CD1c-positive myeloid dendritic cell (primary cell): Measurements from ENCODE around the gene SLC6A1.
A peak's percentile ranks its signal among the peaks of the same experiment; 100 is the strongest.
"Not testable (repeated sequence)": the region's sequence is repeated elsewhere in the genome, so short reads cannot be mapped to it uniquely, and the experiment has no call there.

Experiments
- DNase-seq: peaks from one replicate; pipeline ENCODE4 v3.0.0-alpha.2; 2016; ENCODE audit errors: extremely low spot score

SLC6A1 gene

GRCh38 chr3:11059799-11060115 is 67.2 kb downstream of the SLC6A1 start:
- DNase-seq, result no peak

- peak; percentile 62 for DNase-seq
These were observed 68.1 kb downstream of the SLC6A1 start for GRCh38 chr3:11060500-11061251.

DNA sequence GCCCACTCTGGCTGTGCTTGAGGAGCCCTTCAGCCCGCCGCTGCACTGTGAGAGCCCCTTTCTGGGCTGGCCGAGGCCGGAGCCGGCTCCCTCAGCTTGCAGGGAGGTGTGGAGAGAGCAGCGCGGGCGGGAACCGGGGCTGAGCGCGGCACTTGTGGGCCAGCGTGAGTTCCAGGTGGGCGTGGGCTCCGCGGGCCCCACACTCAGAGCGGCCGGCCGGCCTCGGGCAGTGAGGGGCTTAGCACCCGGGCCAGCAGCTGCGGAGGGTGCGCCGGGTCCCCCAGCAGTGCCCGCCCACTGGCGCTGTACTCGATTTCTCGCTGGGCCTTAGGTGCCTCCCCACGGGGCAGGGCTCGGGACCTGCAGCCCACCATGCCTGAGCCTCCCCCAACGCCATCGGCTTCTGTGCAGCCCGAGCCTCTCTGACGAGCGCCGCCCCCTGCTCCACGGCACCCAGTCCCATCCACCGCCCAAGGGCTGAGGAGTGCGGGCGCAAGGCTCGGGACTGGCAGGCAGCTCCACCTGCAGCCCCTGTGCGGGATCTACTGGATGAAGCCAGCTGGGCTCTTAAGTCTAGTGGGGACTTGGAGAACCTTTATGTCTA is 68.8 kb downstream of the SLC6A1 start:
- DNase-seq, result not testable (repeated sequence)

DNA sequence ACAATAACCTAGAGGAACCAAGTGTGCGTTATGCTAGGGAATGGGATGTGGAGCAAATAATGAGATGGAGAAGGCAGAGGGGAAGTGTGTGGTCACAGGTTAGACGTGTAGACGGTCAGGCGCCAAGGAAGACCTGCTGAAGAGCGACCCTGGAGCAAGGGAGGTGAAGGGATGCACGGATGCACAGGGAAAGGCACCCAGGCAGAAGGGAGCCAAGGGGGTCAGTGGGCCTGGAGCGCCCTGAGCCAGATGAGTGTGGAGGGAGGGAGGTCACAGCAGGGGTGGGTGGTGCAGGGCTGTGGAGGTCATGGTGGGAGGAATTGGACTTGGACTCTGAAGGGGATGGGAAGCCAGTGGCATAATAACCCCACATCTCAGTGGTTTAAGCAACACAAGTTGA is 70.2 kb downstream of the SLC6A1 start:
- no peak for DNase-seq

DNA sequence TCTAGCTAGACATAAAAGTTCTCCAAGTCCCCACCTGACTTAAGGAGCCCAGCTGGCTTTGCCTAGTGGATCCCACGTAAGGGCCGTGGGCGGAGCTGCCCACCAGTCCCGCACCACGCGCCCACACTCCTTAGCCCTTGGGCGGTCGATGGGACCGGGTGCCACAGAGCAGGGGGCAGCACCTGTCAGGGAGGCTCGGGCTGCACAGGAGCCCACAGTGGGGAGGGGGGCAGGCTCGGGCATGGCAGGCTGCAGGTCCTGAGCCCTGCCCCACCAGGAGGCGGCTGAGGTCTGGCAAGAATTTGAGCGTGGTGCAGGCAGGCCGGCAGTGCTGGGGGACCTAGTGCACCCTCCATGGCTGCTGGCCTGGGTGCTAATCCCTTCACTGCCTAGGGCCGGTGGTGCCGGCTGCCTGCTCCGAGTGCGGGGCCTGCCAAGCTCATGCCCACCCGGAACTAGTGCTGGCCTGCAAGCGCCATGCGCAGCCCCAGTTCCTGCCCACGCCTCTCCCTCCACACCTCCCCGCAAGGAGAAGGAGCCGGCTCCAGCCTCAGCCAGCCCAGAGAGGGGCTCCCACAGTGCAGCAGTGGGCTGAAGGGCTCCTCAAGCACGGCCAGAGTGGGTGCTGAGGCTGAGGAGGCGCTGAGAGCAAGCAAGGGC is 78.7 kb downstream of the SLC6A1 start:
- no peak for DNase-seq

- peak; percentile 54 for DNase-seq
These were observed 80.1 kb downstream of the SLC6A1 start for GRCh38 chr3:11072631-11073030.

DNA sequence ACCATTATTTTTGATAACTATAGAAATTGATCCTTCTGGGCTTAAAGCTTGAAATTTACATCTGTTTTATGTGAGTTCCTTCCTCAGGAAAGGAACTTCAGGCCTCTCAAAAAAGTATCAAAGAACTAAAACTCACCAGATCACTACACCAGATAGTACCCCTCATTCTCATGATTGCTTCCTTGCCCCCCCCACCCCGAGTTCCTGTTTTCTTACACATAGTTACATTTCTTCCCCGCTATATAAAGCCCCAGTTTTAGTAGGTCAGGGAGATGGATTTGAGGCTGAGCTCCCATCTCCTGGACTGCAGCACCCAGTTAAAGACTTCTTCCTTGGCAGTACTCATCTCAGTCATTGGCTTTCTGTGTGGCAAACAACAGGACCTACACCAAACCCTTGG is 81.5 kb downstream of the SLC6A1 start:
- peak; percentile 41 for DNase-seq

DNA sequence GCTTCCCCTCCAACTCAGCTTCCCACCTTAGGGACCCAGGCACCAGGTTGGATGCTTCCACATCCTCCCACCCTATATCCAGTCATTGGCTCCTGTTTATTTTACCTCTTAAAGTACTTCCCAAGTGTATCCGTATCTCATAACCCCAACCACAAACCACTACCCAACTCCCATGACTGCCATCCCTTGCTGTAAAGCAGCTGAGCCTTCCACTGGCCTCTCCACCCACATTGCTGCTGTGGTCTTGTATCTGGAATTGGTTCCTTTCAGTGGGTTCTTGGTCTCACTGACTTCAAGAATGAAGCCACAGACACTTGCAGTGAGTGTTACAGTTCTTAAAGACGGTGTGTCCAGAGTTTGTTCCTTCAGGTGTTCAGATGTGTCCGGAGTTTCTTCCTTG is 81.9 kb downstream of the SLC6A1 start:
- DNase-seq, result peak; percentile 56

- not testable (repeated sequence) for DNase-seq
These were observed 82.6 kb downstream of the SLC6A1 start for GRCh38 chr3:11075122-11075521.

DNA sequence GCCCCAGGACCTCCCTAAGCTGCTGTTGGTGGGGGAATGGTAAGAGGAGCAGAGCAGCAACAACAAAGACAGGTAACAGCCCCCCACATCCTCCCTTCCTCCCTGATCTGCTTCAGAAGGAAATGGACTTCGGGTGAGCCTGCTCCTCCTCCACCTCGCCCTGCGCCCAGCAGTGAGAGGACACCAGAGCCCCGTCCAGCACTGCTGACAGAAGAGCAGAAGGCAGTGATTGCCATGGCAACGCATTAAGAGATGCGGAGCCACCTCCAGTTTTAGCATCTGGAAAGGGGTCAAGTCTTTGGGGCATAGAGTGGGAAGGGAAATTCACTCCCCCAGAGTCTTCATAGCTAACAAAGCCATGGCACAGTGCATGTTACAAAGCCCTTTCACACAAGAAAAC is 84.2 kb downstream of the SLC6A1 start:
- DNase-seq, result peak; percentile 17

GRCh38 chr3:11077466-11077865 is 84.9 kb downstream of the SLC6A1 start:
- DNase-seq, result peak; percentile 89

DNA sequence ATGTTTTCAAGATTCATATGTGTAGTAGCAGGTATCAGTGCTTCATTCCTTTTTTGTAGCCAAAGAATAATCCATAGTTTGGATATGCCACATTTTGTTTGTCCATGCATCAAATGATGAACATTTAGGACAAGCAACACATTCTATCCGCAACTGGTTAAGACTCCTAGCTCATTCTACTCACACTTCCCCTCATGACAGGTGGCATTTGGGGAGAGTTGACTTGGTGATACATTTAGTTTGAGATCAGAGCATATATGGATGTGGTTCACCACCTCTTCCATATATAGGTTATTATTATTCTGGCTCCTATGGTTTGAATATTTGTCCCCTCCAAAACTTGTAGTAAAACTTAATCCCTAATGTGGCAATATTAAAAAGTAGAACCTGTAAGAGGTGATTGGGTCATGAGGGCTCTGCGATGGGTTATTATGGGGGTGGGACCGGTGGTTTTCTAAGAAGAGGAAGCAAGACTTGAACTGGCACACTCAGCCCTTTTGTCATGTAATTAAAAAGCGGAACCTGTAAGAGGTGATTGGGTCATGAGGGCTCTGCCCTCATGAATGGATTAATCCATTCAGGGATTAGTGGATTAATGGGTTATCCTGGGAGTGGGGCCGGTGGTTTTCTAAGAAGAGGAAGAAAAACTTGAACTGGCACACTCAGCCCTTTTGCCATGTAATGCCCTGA is 86.4 kb downstream of the SLC6A1 start:
- DNase-seq, result peak; percentile 87

- DNase-seq, result no peak
These were observed 87.9 kb downstream of the SLC6A1 start for GRCh38 chr3:11080492-11080891.

DNA sequence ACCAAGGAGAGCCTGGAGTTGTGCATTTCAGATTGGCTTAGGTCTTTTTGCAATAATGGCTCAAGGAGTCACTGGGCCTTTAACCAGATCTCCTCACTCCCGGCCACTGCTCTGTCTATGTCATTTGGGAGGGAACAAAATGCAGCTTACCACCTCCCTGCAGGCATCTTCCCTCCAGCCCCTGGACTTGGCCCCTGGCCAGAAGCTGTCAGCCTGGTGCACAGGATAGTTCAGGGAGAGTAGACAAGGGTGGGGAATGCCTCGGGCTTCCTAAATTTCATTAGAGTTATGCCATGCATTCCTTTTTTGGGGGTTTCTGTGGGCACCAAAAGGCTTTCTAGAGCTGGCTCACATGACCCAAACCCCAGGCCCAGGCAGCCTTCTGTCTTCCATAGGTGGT is 91.5 kb downstream of the SLC6A1 start:
- no peak for DNase-seq

GRCh38 chr3:11084677-11085076 is 92.1 kb downstream of the SLC6A1 start:
- DNase-seq, result no peak

DNA sequence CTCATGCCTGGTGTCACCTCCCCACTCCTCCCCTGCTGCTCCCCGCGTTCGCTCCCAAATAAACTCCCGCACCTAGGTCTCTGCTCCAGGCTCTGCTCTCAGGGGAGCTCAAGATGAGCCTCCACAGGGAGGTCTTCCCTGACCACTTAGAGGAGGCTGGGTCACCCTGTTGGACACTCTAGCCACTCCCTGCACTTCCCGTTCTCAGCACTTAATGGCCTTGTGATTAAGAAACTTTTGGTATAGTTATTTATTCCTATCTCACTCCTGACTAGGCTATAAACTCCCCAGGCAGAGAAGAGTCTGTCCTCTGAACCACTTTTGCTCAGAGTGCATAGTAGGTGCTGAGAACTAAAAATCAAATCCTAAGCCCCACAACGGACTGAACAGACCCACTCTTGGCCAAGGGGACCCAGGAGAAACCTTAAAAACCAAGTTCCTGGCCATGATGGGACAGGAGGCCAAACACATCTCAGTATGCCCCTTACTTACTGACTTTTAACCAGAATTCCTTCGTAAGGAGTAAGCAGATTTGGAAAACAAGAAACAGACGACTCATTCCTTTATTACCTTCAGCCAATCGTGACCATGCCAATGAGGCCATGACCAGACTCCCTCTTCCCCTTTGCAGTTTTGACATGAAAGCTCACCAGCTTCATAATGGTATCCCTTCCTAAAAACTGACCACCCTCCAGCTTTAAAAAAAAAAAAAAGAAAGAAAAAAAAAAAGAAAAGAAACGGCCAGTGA is 92.7 kb downstream of the SLC6A1 start:
- peak; percentile 35 for DNase-seq

- no peak for DNase-seq
These were observed 94.3 kb downstream of the SLC6A1 start for GRCh38 chr3:11086856-11087255.

GRCh38 chr3:11088066-11088465 is 95.5 kb downstream of the SLC6A1 start:
- DNase-seq, result no peak

DNA sequence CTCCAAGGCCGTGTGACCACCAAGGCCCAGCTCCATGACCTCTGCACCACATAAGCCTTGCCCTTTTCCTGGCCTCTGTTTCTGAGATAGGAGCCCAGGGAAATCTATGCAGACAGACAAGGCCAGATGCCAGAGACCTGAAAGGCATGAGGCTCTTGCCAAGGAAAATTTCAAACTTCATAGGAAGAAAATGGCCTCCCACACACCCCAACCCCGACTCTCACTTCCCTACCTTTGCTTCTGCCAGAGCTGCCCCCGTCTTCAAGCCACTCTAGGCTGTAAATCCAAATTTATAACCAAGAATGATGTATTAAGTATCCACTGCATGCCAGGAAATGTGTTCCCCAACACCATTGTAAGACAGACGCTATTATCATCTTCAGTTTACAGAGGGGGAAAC is 96.3 kb downstream of the SLC6A1 start:
- DNase-seq, result peak; percentile 77
